ENCODE measurements around the gene RHNO1. TPM values are rescaled to one million over a fixed set of nuclear protein-coding genes. Genes with fewer than 3 reads are reported as not detected.
"Not testable (repeated sequence)": the region's sequence is repeated elsewhere in the genome, so short reads cannot be mapped to it uniquely, and the experiment has no call there.

RHNO1 gene
- total and polyA plus RNA-seq, 8 donors: 7.0 to 92.0 (median 14.7) TPM; not detected in 1

GRCh38 chr12:2864198-2864597 lies 12.8 kb upstream of the RHNO1 start:
- intact Hi-C loops (cut with DNase I; ENCODE audit: low total_unique reads): no loop called here
- DNase-seq: no peak
- Histone ChIP-seq H3K4me3 (no peak overlapping the region), H3K27ac (no peak overlapping the region), H3K4me1 (no peaks in the 10 kb centered on the region), H3K36me3 (peaks cover 0 to 58% (median 7%) of the 10 kb centered on the region in 4 donors), H3K9me3 (no peaks in the 10 kb centered on the region), H3K27me3 (no peaks in the 10 kb centered on the region)
- no peak for TF ChIP-seq EP300 (IDR thresholded peaks at IDR 0.05)
- TF ChIP-seq POLR2AphosphoS5 (IDR thresholded peaks at IDR 0.05): no peak
- TF ChIP-seq POLR2A (IDR thresholded peaks at IDR 0.05): no peak
- TF ChIP-seq CTCF (IDR thresholded peaks at IDR 0.05): no peak
- WGBS, 5 donors: 95 to 99% (median 97%) methylated on average over 9 of the region's 9 CpGs

GRCh38 chr12:2868986-2869632 lies 7.9 kb upstream of the RHNO1 start:
- H3K9me3 ChIP-seq; H3K4me1 ChIP-seq; H3K4me3 ChIP-seq; H3K27me3 ChIP-seq; intact Hi-C loops (cut with DNase I; ENCODE audit: low total_unique reads); DNase-seq; H3K27ac ChIP-seq: not testable (repeated sequence)
- 84 to 96% (median 94%) methylated on average over 9 of the region's 9 CpGs for WGBS, 5 donors
- H3K36me3 ChIP-seq: peaks cover 0 to 24% (median 4%) of the 10 kb centered on the region in 4 donors

- Histone ChIP-seq H3K36me3 (peaks cover 0 to 5% (median 0%) of the 10 kb centered on the region in 4 donors), H3K4me3 (peak overlapping the region; percentile 83 to 99 (median 95)), H3K27ac (peak overlapping the region in 4 of 5 donors; percentile 94 to 98 (median 97)), H3K9me3 (no peaks in the 10 kb centered on the region), H3K27me3 (no peaks in the 10 kb centered on the region), H3K4me1 (peaks cover 16 to 35% (median 26%) of the 10 kb centered on the region in 4 donors)
- 3 to 31% (median 4%) methylated on average over 4 to 38 of the region's 38 CpGs for WGBS, 5 donors
- TF ChIP-seq POLR2A (IDR thresholded peaks at IDR 0.05) (no peak), CTCF (IDR thresholded peaks at IDR 0.05) (no peak), EP300 (IDR thresholded peaks at IDR 0.05) (no peak), POLR2AphosphoS5 (IDR thresholded peaks at IDR 0.05) (no peak)
- intact Hi-C loops (cut with DNase I; ENCODE audit: low total_unique reads): no loop called here
- DNase-seq: peak in 1 of 2 donors; percentile 25
These were observed 484 bp upstream of the RHNO1 start for GRCh38 chr12:2876431-2877046.

GRCh38 chr12:2877953-2878732 lies 1.1 kb downstream of the RHNO1 start:
- Histone ChIP-seq H3K9me3 (no peaks in the 10 kb centered on the region), H3K4me3 (peak overlapping the region; percentile 83 to 99 (median 95)), H3K36me3 (peaks cover 0 to 5% (median 0%) of the 10 kb centered on the region in 4 donors), H3K27me3 (no peaks in the 10 kb centered on the region), H3K4me1 (peaks cover 16 to 35% (median 26%) of the 10 kb centered on the region in 4 donors), H3K27ac (peak overlapping the region; percentile 94 to 98 (median 97))
- WGBS, 5 donors: 20 to 31% (median 27%) methylated on average over 12 to 16 of the region's 16 CpGs
- TF ChIP-seq POLR2A (IDR thresholded peaks at IDR 0.05) (no peak), POLR2AphosphoS5 (IDR thresholded peaks at IDR 0.05) (no peak), CTCF (IDR thresholded peaks at IDR 0.05) (no peak), EP300 (IDR thresholded peaks at IDR 0.05) (no peak)
- intact Hi-C loops (cut with DNase I; ENCODE audit: low total_unique reads): no loop called here
- DNase-seq: peak in 1 of 2 donors; percentile 32
